ENCODE data around the gene C6orf62.
"Not testable (repeated sequence)": the region's sequence is repeated elsewhere in the genome, so short reads cannot be mapped to it uniquely, and the experiment has no call there.

Gene C6orf62

DNA sequence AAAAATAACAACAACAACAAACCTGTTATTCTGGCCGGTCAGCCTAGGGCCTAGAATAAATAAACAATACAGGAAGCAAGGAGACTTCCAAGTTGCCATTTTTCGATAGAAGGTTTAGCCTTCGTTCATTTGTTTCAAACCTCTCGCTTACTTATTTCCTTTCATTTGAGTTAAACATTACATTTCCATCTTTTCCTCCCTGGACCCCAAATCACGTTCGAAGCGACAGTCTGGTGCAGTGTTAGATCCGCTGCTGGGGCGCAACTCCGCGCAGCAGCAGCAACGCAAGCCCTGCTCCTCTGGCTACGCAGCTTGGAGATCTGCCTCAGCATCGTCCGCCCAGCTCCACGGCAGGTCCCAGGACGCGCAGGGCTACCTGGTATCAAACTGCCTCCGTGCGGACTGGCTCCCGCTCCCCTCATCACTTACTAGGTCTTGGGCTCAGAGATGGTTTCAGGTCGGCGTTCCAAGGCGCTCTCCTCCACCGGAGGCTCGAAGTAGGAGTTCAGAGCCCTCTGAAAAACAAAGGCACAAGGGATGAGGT, 52.8 kb downstream of the C6orf62 start:
- DNase-seq, result peak; percentile 63

- DNase-seq, result no peak
These were observed 54.6 kb downstream of the C6orf62 start for GRCh38 chr6:24664046-24664987.

- DNase-seq, result no peak
These were observed 55.8 kb downstream of the C6orf62 start for GRCh38 chr6:24663189-24663588.

DNA sequence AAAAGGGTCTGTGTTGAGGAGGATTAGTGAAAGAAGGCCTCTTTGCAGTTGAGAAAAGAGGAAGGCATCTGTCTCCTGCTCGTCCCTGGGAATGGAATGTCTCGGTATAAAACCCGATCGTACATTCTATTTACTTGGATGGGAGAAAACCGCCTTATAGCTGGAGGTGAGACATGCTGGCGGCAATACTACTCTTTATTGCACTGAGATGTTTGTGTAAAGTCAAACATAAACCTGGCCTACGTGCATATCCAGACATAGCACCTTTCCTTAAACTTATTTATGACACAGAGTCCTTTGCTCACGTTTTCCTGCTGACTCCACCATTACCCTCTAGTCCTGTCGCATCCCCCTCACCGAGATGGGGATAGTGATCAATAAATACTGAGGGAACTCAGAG, 56.7 kb downstream of the C6orf62 start:
- no peak for DNase-seq

DNA sequence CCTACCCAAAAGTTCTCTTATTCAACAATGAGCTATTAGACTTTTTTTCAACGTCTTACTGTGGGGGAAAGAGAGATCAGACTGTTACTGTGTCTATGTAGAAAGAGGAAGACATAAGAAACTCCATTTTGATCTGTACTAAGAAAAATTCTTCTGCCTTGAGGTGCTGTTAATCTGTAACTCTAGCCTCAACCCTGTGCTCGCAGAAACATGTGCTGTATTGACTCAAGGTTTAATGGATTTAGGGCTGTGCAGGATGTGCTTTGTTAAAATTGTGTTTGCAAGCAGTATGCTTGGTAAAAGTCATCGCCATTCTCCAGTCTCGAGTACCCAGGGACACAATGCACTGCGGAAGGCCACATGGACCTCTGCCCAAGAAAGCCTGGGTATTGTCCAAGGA, 57.2 kb downstream of the C6orf62 start:
- DNase-seq, result not testable (repeated sequence)

- DNase-seq, result no peak
These were observed 58.8 kb downstream of the C6orf62 start for GRCh38 chr6:24660105-24660504.

GRCh38 chr6:24659561-24659960, 59.4 kb downstream of the C6orf62 start:
- no peak for DNase-seq

DNA sequence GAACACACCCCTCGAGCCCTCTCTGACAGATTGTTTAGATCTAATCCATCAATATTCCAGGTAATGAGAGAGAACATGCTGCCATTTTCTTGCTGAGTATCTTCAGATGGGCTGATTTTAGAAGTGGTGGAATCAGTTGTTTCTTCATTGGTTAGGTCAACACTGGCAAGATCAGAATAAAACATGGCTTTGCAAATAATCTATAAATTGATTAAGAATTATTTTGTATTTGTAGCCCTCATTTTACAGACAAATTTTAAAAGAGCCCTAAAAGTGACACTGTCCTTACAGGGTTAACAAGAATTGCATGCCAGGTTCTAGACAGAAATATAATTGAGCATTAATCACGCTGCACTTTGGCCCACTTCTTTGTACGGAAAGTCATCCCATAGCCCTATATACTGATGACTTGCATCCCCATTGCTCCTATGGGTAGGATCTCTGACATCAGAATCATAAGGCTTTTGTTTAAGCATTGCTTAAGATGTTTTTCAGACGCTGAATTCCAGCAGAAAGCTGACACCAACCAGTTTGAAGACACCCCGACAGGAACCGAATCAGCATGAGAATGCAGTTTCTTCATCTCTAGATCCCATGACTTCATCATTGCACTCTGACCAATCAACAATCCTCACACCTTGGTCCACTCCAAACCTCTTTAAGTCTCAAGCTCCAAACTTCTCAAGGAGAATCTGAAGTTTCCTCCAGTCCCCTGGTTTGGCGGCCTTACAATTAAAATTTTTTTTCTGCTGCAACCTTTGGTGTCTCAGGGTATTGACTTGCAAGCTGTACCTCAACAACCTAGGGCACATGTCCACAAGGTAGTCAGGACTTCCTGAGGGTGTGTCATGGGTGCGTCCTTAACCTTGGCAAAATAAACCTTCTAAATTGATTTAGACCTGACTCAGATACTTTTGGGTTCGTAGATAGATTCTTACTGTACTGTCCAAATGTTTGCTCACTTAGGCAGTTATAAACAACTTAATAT, 60.1 kb downstream of the C6orf62 start:
- DNase-seq, result no peak

- DNase-seq, result no peak
These were observed 63.7 kb downstream of the C6orf62 start for GRCh38 chr6:24655215-24655614.
